ENCODE data around the gene NACA. TPM values are rescaled to one million over a fixed set of nuclear protein-coding genes. Genes with fewer than 3 reads are reported as not detected.

Gene NACA
- total RNA-seq, 1 donor, result 1,713 TPM

DNA sequence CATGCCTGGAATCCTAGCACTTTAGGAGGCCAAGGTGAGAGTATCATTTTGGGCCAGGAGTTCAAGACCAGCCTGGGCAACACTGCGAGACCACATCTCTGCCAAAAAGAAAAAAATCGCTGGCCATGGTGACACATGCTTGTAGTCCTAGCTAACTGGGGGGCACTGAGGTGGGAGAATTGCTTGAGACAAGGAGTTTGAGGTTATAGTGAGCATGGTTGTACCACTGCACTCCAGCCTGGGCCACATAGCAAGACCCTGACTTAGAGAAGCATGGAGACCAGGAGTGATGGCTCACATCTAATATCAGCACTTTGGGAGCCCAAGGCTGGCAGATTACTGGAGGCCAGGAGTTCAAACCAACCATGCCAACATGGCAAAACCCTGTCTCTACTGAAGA lies 46.2 kb downstream of the NACA start:
- TF ChIP-seq, protein P1, sequence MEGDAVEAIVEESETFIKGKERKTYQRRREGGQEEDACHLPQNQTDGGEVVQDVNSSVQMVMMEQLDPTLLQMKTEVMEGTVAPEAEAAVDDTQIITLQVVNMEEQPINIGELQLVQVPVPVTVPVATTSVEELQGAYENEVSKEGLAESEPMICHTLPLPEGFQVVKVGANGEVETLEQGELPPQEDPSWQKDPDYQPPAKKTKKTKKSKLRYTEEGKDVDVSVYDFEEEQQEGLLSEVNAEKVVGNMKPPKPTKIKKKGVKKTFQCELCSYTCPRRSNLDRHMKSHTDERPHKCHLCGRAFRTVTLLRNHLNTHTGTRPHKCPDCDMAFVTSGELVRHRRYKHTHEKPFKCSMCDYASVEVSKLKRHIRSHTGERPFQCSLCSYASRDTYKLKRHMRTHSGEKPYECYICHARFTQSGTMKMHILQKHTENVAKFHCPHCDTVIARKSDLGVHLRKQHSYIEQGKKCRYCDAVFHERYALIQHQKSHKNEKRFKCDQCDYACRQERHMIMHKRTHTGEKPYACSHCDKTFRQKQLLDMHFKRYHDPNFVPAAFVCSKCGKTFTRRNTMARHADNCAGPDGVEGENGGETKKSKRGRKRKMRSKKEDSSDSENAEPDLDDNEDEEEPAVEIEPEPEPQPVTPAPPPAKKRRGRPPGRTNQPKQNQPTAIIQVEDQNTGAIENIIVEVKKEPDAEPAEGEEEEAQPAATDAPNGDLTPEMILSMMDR (IDR thresholded peaks at IDR 0.05; ENCODE audit: insufficient read depth, low read length), result no peak
- no peak for DNase-seq (ENCODE audit: low read depth)
- no peak overlapping the region for H3K4me3 ChIP-seq (ENCODE audit: low read depth, low read length)

DNA sequence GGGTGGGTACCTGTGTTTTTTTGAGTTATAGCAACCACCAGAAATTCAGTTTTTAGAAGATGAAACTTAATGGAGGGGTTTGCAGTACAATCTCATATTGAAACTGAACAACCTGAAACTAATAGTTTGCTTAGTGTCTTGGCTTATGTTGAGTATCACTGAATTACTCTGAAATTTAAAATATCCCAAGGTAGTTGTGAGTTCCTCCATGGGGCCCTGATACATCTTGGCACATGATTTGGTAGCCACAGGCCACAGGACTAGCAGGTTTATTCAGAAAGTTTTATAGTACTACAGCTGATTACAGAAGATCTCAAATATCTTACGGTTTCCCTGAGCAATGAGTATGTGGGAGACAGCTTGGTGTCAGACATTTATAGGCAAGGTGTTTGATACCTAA lies 47.4 kb downstream of the NACA start:
- TF ChIP-seq, protein P1 (IDR thresholded peaks at IDR 0.05; ENCODE audit: insufficient read depth, low read length), result no peak
- no peak for DNase-seq (ENCODE audit: low read depth)
- no peak overlapping the region for H3K4me3 ChIP-seq (ENCODE audit: low read depth, low read length)

DNA sequence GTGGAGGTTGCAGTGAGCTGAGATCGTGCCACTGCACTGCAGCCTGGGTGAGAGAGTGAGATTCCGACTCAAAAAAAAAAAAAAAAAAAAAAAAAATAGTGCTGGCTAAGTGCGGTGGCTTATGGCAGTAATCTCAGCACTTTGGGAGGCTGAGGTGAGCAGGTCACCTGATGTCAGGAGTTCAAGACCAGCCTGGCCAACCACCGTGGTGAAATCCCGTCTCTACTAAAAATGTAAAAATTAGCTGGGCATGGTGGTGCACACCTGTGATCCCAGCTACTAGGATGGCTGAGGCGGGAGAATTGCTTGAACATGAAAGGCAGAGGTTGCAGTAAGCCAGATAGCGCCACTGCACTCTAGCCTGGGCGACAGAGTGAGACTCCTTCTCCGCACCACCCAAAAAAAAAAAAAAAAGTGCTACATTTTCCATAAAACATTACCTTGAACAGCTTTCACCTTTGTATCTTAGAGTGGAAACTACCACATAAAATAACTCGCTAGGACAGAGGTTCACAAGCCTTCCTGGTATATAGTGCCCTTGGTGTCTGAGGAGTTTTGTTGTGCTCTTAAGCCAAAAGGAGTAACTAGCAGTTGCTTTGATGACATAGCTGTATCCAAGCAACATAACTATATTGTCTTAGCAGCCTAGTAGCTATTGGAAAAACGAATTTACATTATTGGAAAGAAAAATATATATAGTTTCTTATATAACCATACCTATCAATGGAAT lies 48.1 kb downstream of the NACA start:
- TF ChIP-seq, protein P1 (IDR thresholded peaks at IDR 0.05; ENCODE audit: insufficient read depth, low read length), result no peak
- H3K4me3 ChIP-seq (ENCODE audit: low read depth, low read length), result no peak overlapping the region
- DNase-seq (ENCODE audit: low read depth), result no peak

DNA sequence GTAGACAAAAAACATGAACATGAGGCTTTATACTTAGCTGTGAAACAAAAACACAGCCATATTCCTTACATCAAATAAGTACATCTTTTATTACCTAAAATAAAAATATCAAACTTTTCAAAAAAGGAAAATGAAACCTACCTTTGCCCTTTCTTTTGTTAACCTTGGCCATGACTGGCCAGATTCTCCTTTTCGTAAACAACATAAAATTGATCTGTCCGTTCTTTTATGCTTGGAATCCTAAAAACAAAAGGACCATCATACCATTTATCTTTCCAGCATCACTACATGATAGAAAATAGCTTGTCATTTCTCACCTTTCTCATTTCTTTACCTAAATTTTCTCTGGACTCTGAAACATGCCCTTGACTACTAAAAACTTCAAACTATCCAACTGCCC lies 53.5 kb downstream of the NACA start:
- TF ChIP-seq, protein P1 (IDR thresholded peaks at IDR 0.05; ENCODE audit: insufficient read depth, low read length), result no peak
- no peak overlapping the region for H3K4me3 ChIP-seq (ENCODE audit: low read depth, low read length)

DNA sequence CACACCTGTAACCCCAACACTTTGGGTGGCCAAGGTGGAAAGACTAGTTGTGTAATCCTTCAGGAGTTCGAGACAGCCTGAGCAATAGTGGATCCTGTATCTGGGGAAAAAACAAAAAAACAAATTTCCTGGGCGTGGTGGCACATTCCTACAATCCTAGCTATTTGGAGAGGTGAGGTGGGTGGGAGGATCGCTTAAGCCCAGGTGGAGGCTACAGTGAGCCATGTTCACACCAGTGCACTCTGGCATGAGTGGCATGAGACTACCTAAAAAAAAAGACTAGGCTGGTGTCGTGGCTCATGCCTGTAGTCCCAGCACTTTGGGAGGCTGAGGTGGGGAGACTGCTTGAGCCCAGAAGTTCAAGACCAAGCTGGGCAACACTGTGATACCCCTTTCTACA lies 54.3 kb downstream of the NACA start:
- DNase-seq (ENCODE audit: low read depth), result no peak
- TF ChIP-seq, protein P1 (IDR thresholded peaks at IDR 0.05; ENCODE audit: insufficient read depth, low read length), result no peak
- no peak overlapping the region for H3K4me3 ChIP-seq (ENCODE audit: low read depth, low read length)

More for the DNA sequence above, 53.5 kb downstream of the NACA start:
- no peak for DNase-seq (ENCODE audit: low read depth)

DNA sequence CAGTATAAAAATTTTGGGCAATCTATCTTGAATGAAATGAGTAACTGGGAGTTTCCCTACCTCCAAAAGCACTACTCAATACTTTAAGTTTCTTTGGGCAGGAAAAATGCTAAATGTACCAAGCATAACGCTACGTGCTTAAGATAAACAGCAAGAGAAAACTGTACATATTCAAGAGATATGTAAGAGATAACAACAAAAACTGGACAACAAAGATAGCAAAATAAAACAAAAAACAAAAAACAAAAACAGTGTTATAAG lies 57.0 kb downstream of the NACA start:
- H3K4me3 ChIP-seq (ENCODE audit: low read depth, low read length), result no peak overlapping the region
- no peak for DNase-seq (ENCODE audit: low read depth)
- TF ChIP-seq, protein P1 (IDR thresholded peaks at IDR 0.05; ENCODE audit: insufficient read depth, low read length), result no peak

Small RNA genes within 50 kb of the gene (small RNA-seq; reads per million reads assigned to genes)
- gene RN7SL809P, result not detected

Other genes with a start within 250 kb of the NACA start
- 0.36 TPM in 1 of 2 replicates, not detected in the other for gene GLS2, start 237.1 kb downstream of the NACA start, total RNA-seq (ENCODE audit: low replicate concordance)
- 7.1 and 19.2 TPM in 2 replicates for gene RBMS2, start 203.5 kb downstream of the NACA start, total RNA-seq (ENCODE audit: low replicate concordance)
- gene BAZ2A, start 95.0 kb downstream of the NACA start, total RNA-seq (ENCODE audit: low replicate concordance), result 35.0 and 53.4 TPM in 2 replicates
- gene ATP5F1B, start 79.3 kb downstream of the NACA start, total RNA-seq (ENCODE audit: low replicate concordance), result 318 and 385 TPM in 2 replicates
- gene PTGES3, start 37.0 kb downstream of the NACA start, total RNA-seq (ENCODE audit: low replicate concordance), result 51.7 and 129 TPM in 2 replicates
- 4.3 and 38.0 TPM in 2 replicates for gene PRIM1, start 27.0 kb upstream of the NACA start, total RNA-seq (ENCODE audit: low replicate concordance)
- gene HSD17B6, start 38.0 kb upstream of the NACA start, total RNA-seq (ENCODE audit: low replicate concordance), result 0.72 and 2.0 TPM in 2 replicates
- not detected in 2 replicates for gene SDR9C7, start 209.1 kb upstream of the NACA start, total RNA-seq (ENCODE audit: low replicate concordance)
- 0.09 TPM in 1 of 2 replicates, not detected in the other for gene RDH16, start 232.3 kb upstream of the NACA start, total RNA-seq (ENCODE audit: low replicate concordance)

Data from fibroblast of the aortic adventitia (primary cell).